ENCODE data around the gene XNDC1N. TPM values are rescaled to one million over a fixed set of nuclear protein-coding genes. Genes with fewer than 3 reads are reported as not detected.
"Not testable (repeated sequence)": the region's sequence is repeated elsewhere in the genome, so short reads cannot be mapped to it uniquely, and the experiment has no call there.

Gene XNDC1N
- total RNA-seq, 1 donor from 2014 or later: 9.1 TPM

DNA sequence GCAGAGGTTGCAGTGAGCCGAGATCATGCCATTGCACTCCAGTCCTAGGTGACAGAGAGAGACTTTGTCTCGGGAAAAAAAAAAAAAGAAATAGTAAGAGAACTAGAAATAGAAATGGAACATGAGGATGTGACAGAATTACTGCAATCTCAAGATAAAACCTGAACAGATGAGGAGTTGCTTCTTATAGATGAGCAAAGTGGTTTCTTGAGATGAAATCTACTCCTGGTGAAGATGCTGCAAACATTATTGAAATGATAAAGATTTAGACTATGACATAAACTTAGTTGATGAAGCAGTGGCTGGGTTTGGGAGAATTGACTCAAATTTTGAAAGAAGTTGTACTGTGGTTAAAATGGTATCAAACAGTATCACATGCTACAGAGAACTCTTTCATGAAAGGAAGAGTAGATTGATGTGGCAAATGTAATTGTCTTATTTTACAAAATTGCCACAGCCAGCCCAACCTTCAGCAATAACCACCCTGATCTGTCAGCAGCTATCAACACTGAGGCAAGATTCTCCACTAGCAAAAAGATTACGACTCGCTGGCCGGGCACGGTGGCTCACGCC lies 13.7 kb downstream of the XNDC1N start:
- no peak for DNase-seq
- Histone ChIP-seq H3K27me3 (ENCODE audit: low read depth) (no peaks in the 10 kb centered on the region), H3K4me1 (no peaks in the 10 kb centered on the region), H3K27ac (no peak overlapping the region), H3K36me3 (peaks cover 70% of the 10 kb centered on the region), H3K4me3 (no peak overlapping the region), H3K9me3 (no peaks in the 10 kb centered on the region)
- no peak for ATAC-seq
- TF ChIP-seq, protein P1, sequence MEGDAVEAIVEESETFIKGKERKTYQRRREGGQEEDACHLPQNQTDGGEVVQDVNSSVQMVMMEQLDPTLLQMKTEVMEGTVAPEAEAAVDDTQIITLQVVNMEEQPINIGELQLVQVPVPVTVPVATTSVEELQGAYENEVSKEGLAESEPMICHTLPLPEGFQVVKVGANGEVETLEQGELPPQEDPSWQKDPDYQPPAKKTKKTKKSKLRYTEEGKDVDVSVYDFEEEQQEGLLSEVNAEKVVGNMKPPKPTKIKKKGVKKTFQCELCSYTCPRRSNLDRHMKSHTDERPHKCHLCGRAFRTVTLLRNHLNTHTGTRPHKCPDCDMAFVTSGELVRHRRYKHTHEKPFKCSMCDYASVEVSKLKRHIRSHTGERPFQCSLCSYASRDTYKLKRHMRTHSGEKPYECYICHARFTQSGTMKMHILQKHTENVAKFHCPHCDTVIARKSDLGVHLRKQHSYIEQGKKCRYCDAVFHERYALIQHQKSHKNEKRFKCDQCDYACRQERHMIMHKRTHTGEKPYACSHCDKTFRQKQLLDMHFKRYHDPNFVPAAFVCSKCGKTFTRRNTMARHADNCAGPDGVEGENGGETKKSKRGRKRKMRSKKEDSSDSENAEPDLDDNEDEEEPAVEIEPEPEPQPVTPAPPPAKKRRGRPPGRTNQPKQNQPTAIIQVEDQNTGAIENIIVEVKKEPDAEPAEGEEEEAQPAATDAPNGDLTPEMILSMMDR (IDR thresholded peaks at IDR 0.05): no peak
- intact Hi-C loops (cut with DNase I): no loop called here

DNA sequence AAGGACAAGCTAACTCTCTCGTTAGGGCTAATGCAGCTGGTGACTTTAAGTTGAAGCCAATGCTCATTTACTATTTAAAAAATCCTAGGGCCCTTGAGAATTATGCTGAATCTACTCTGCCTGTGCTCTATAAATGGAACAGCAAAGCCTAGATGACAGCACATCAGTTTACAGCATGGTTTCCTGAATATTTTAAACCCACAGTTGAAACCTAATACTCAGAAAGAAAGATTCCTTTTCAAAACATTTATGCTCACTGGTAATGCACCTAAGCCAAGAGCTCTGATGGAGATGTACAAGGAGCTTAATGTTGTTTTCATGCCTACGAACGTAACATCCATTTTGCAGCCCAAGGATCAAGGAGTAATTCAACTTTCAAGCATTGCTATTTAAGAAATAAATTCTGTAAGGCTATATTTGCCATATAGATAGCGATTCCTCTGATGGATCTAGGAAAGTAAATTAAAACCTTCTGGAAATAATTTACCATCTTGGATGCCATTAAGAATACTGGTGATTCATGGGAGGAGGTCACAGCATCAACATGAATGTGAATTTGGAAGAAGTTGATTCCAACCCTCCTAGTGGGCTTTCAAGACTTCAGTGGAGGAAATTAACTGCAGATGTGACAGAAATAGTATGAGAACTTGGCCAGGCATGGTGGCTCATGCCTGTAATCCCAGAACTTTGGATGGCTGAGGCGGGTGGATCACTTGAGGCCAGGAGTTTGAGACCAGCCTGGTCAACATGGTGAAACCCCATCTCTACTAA lies 14.5 kb downstream of the XNDC1N start:
- no peak for DNase-seq
- Histone ChIP-seq H3K36me3 (peaks cover 70% of the 10 kb centered on the region), H3K9me3 (no peaks in the 10 kb centered on the region), H3K4me1 (no peaks in the 10 kb centered on the region), H3K27me3 (ENCODE audit: low read depth) (no peaks in the 10 kb centered on the region), H3K27ac (no peak overlapping the region), H3K4me3 (no peak overlapping the region)
- TF ChIP-seq, protein P1 (IDR thresholded peaks at IDR 0.05): no peak
- no peak for ATAC-seq
- intact Hi-C loops (cut with DNase I): no loop called here

DNA sequence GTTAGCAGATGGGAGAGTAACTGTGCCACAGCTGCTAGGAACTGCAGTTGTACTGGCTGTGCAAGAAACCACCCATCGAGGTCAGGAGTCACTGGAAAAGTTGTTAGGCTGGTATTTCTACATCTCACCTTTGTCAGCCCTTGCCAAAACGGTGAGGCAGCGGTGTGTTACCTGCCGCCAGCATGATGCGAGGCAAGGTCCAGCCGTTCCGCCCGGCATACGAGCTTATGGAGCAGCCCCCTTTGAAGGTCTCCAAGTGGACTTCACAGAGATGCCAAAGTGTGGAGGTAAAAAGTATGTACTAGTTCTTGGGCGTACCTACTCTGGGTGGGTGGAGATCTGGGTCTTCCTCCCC lies 16.4 kb downstream of the XNDC1N start:
- peaks cover 53% of the 10 kb centered on the region for H3K36me3 ChIP-seq
- H3K4me3 ChIP-seq; DNase-seq; H3K27me3 ChIP-seq (ENCODE audit: low read depth); ATAC-seq; H3K4me1 ChIP-seq; H3K27ac ChIP-seq; H3K9me3 ChIP-seq; intact Hi-C loops (cut with DNase I): not testable (repeated sequence)

DNA sequence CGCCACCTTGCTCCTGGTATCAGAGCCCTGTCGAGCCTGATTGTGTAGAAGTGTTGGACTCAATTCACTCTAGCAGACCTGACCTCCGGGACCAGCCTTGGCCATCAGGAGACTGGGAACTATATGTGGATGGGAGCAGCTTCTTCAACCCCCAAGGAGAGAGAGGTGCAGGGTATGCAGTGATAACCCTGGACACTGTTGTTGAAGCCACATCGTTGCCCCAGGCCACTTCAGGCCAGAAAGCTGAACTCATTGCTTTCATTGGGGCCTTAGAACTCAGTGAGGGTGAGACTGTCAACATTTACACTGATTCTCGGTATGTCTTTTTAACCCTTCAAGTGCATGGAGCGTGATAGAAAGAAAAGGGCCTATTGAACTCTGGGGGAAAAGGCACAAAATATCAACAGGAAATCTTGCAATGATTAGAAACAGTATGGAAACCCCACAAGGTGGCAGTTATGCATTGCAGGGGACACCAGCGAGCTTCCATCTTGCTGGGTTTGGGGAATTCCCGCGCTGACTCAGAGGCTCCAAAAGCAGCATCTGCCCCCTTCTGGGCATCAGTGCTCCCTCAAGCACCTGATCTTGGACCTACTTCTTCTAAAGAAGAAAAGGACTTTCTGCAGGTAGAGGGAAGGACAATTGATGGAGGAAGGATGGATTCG lies 16.9 kb downstream of the XNDC1N start:
- ATAC-seq; H3K4me3 ChIP-seq; intact Hi-C loops (cut with DNase I); H3K4me1 ChIP-seq; H3K27me3 ChIP-seq (ENCODE audit: low read depth); H3K9me3 ChIP-seq; H3K27ac ChIP-seq; DNase-seq: not testable (repeated sequence)
- peaks cover 47% of the 10 kb centered on the region for H3K36me3 ChIP-seq

DNA sequence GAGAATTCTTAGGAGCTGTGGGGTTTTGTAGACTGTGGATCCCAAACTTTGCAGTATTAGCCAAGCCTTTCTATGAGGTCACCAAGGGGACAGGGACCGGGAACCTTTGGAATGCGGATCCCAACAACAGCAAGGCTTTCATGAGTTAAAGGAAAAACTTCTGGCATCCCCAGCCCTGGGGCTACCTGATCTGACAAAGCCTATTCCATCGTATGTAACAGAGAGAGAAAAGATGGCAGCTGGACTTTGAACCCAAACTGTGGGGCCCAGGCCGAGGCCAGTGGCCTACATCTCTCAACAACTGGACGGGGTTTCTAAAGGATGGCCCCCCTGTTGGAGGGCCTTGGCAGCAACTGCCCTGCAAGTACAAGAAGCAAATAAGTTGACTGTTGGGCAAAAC lies 17.6 kb downstream of the XNDC1N start:
- intact Hi-C loops (cut with DNase I): not testable (repeated sequence)
- peaks cover 41% of the 10 kb centered on the region for H3K36me3 ChIP-seq

DNA sequence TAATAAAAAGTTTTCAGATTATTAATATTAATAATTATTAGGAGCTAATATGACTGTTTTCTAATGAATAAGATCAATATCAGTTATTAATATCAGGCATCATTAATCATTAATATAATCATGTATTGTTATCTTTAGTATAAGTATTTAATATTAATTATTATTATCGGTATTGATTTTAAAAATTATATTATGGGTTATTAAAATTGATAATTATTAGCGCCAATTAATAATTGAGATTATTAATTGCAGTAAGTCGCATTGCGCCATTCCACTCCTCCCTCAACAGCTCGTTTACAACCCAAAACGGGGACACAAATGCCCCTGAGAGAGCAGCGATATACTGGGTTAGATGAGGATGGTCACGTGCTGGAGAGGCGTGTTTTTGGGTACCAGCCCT lies 20.2 kb downstream of the XNDC1N start:
- Histone ChIP-seq H3K4me1 (no peaks in the 10 kb centered on the region), H3K9me3 (no peaks in the 10 kb centered on the region), H3K36me3 (peaks cover 19% of the 10 kb centered on the region), H3K4me3 (no peak overlapping the region), H3K27me3 (ENCODE audit: low read depth) (no peaks in the 10 kb centered on the region), H3K27ac (no peak overlapping the region)
- ATAC-seq (no peak), DNase-seq (no peak)
- TF ChIP-seq, protein P1 (IDR thresholded peaks at IDR 0.05): no peak
- intact Hi-C loops (cut with DNase I): no loop called here

More for the DNA sequence above, 17.6 kb downstream of the XNDC1N start:
- not testable (repeated sequence) for H3K27me3 ChIP-seq (ENCODE audit: low read depth); H3K27ac ChIP-seq; DNase-seq; H3K9me3 ChIP-seq; H3K4me3 ChIP-seq; H3K4me1 ChIP-seq; ATAC-seq

DNA sequence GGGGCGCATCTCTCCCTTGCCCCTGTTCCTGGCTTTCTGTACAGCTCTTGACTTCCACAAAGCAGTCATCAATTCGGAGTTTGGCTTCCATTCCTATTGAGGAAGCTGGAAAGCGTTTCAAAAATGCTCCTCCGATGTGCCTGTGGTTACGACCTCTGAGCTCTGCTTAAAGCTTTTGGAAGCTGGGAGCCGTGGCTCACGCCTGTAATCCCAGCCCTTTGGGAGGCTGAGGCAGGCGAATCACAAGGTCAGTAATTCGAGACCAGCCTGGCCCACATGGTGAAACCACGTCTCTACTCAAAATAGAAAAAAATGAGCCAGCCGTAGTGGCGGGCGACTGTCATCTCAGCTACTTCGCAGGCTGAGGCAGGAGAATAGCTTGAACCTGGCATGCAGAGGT lies 27.3 kb downstream of the XNDC1N start:
- H3K36me3 ChIP-seq; H3K4me1 ChIP-seq; DNase-seq; H3K27ac ChIP-seq; intact Hi-C loops (cut with DNase I); ATAC-seq; H3K27me3 ChIP-seq (ENCODE audit: low read depth); H3K4me3 ChIP-seq; H3K9me3 ChIP-seq: not testable (repeated sequence)

Measured in lower lobe of right lung (tissue), 2 donors.